GM23338 (cell line): ENCODE measurements around the gene IKBKG.

Experiments used
- CREB1 ChIP-seq: fragments of 250-450 bp; sonication (Bioruptor Pico); IDR thresholded peaks from 2 replicates; pipeline ENCODE4 v1.5.0; 2020; ENCODE audit warnings: low read depth, mild to moderate bottlenecking, moderate library complexity
- EZH2 ChIP-seq: fragments of 200-600 bp; sonication (generic); IDR thresholded peaks from one replicate; pipeline ENCODE4 v1.8.0; 2017; ENCODE audit warnings: antibody characterized with exemption, mild to moderate bottlenecking, low read depth; ENCODE audit not compliant: unreplicated experiment
- EZH2phosphoT487 ChIP-seq: fragments of 200-600 bp; sonication (generic); IDR thresholded peaks from one replicate; pipeline ENCODE4 v1.8.1; 2018; ENCODE audit warnings: antibody characterized with exemption; ENCODE audit not compliant: unreplicated experiment
- JUNB ChIP-seq: IDR thresholded peaks from one replicate; pipeline ENCODE4 v1.6.1; 2016; ENCODE audit warnings: antibody characterized with exemption; ENCODE audit not compliant: unreplicated experiment
- NANOG ChIP-seq: IDR thresholded peaks from 2 replicates; pipeline ENCODE4 v1.6.1; 2016; ENCODE audit warnings: antibody characterized with exemption, borderline replicate concordance
- POLR2AphosphoS5 ChIP-seq: IDR thresholded peaks from 2 replicates; pipeline ENCODE4 v1.6.1; 2016; ENCODE audit warnings: antibody characterized with exemption, low read depth
- STAT1 ChIP-seq: IDR thresholded peaks from one replicate; pipeline ENCODE4 v1.6.1; 2016; ENCODE audit warnings: antibody characterized with exemption; ENCODE audit not compliant: unreplicated experiment
- ZNF114 ChIP-seq: fragments of 250-450 bp; sonication (Bioruptor Pico); IDR thresholded peaks from 2 replicates; pipeline ENCODE4 v1.5.0; 2020; ENCODE audit warnings: mild to moderate bottlenecking, moderate library complexity
- ZNF331 ChIP-seq: fragments of 250-450 bp; sonication (Bioruptor Pico); IDR thresholded peaks from 2 replicates; pipeline ENCODE4 v1.5.0; 2020; ENCODE audit warnings: low read depth, mild to moderate bottlenecking, moderate library complexity
- ZNF462 ChIP-seq: fragments of 250-450 bp; sonication (Bioruptor Pico); IDR thresholded peaks from 2 replicates; pipeline ENCODE4 v1.5.0; 2020; ENCODE audit warnings: mild to moderate bottlenecking, moderate library complexity
- TF ChIP-seq, protein P1 (sequence below), 2 experiments: fragments of 200-600 bp in 1 of 2; sonication (generic) in 1 of 2; conservative IDR thresholded peaks; 2 replicates each; pipeline versions ENCODE4 v1.5.1 to v1.6.1; 2016 to 2017; ENCODE audit warnings: antibody characterized with exemption in 2 of 2, low read depth in 2 of 2, mild to moderate bottlenecking in 2 of 2, moderate library complexity in 1 of 2
- TF ChIP-seq, protein P2 (sequence below): IDR thresholded peaks from one replicate; pipeline ENCODE4 v1.6.1; 2018; ENCODE audit warnings: antibody characterized with exemption; ENCODE audit not compliant: unreplicated experiment
- TF ChIP-seq, protein P3 (sequence below): IDR thresholded peaks from 2 replicates; pipeline ENCODE4 v1.6.1; 2016; ENCODE audit warnings: antibody characterized with exemption

DNA sequence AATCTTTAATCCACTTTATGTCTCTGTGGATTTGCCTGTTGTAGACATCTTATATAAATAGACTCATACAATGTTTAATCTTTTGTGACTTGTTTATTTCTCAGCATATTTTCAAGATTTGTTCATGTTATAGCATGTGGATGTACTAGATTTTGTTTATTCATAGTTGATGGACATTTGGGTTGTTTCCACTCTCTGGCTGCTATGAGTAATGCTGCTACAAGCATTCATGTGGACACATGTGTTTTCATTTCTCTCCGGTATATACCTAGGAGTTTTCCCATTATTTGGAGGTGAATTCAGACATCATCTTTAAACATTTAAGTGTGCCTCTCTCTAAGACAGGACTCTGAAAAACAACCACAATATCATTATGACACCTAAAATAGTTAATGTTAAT lies 2.3 kb downstream of the IKBKG start:
- no peak for TF ChIP-seq POLR2AphosphoS5
- TF ChIP-seq, protein P1, sequence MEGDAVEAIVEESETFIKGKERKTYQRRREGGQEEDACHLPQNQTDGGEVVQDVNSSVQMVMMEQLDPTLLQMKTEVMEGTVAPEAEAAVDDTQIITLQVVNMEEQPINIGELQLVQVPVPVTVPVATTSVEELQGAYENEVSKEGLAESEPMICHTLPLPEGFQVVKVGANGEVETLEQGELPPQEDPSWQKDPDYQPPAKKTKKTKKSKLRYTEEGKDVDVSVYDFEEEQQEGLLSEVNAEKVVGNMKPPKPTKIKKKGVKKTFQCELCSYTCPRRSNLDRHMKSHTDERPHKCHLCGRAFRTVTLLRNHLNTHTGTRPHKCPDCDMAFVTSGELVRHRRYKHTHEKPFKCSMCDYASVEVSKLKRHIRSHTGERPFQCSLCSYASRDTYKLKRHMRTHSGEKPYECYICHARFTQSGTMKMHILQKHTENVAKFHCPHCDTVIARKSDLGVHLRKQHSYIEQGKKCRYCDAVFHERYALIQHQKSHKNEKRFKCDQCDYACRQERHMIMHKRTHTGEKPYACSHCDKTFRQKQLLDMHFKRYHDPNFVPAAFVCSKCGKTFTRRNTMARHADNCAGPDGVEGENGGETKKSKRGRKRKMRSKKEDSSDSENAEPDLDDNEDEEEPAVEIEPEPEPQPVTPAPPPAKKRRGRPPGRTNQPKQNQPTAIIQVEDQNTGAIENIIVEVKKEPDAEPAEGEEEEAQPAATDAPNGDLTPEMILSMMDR (conservative IDR thresholded peaks at IDR 0.05; ENCODE audit: low read depth in 2 of 2) = no peak
- TF ChIP-seq, protein P2, sequence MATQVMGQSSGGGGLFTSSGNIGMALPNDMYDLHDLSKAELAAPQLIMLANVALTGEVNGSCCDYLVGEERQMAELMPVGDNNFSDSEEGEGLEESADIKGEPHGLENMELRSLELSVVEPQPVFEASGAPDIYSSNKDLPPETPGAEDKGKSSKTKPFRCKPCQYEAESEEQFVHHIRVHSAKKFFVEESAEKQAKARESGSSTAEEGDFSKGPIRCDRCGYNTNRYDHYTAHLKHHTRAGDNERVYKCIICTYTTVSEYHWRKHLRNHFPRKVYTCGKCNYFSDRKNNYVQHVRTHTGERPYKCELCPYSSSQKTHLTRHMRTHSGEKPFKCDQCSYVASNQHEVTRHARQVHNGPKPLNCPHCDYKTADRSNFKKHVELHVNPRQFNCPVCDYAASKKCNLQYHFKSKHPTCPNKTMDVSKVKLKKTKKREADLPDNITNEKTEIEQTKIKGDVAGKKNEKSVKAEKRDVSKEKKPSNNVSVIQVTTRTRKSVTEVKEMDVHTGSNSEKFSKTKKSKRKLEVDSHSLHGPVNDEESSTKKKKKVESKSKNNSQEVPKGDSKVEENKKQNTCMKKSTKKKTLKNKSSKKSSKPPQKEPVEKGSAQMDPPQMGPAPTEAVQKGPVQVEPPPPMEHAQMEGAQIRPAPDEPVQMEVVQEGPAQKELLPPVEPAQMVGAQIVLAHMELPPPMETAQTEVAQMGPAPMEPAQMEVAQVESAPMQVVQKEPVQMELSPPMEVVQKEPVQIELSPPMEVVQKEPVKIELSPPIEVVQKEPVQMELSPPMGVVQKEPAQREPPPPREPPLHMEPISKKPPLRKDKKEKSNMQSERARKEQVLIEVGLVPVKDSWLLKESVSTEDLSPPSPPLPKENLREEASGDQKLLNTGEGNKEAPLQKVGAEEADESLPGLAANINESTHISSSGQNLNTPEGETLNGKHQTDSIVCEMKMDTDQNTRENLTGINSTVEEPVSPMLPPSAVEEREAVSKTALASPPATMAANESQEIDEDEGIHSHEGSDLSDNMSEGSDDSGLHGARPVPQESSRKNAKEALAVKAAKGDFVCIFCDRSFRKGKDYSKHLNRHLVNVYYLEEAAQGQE = no peak
- no peak for TF ChIP-seq EZH2
- no peak for TF ChIP-seq CREB1 (CRISPR knock-in tag)
- no peak for TF ChIP-seq STAT1
- no peak for TF ChIP-seq EZH2phosphoT487
- no peak for TF ChIP-seq JUNB
- TF ChIP-seq ZNF462 = no peak
- TF ChIP-seq NANOG = no peak
- TF ChIP-seq ZNF114 (CRISPR knock-in tag) = no peak
- TF ChIP-seq, protein P3, sequence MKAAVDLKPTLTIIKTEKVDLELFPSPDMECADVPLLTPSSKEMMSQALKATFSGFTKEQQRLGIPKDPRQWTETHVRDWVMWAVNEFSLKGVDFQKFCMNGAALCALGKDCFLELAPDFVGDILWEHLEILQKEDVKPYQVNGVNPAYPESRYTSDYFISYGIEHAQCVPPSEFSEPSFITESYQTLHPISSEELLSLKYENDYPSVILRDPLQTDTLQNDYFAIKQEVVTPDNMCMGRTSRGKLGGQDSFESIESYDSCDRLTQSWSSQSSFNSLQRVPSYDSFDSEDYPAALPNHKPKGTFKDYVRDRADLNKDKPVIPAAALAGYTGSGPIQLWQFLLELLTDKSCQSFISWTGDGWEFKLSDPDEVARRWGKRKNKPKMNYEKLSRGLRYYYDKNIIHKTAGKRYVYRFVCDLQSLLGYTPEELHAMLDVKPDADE = no peak
- TF ChIP-seq ZNF331 (CRISPR knock-in tag) = no peak
